ENCODE measurements around the gene THUMPD3. TPM values are rescaled to one million over a fixed set of nuclear protein-coding genes. Genes with fewer than 3 reads are reported as not detected.
A peak's percentile ranks its signal among the peaks of the same experiment; 100 is the strongest.

THUMPD3 gene
- 48.3 TPM for total RNA-seq
- long read RNA-seq, transcript THUMPD3-206 (10 exons, 2,877 nt): minor isoform, 6 of 38 reads
- long read RNA-seq, transcript THUMPD3-201 (10 exons, 3,961 nt): major isoform, 9 of 38 reads
- long read RNA-seq, partial matches to known transcripts: 1 of 38 reads
- long read RNA-seq, other reads (novel, unspliced or antisense): 20 of 38 reads

GRCh38 chr3:9362731-9363530 lies at the start of gene THUMPD3:
Gene THUMPD3, plus strand, starts transcription at chr3:9363054. Its CDS starts 2,015 bp downstream, at chr3:9365069.
- ATAC-seq: peak; percentile 99
- DNase-seq (ENCODE audit: missing footprints): peak; percentile 96
- intact Hi-C loops (cut with DNase I): loop anchor here (2.0 kb wide), 1 partner anchor 34 kb away; the partner anchor contains the start of gene SETD5

- intact Hi-C loops (cut with DNase I): no loop called here
- ATAC-seq (no peak), DNase-seq (ENCODE audit: missing footprints) (no peak)
Measured at GRCh38 chr3:9314796-9315195, 48.1 kb upstream of the THUMPD3 start.

- DNase-seq (ENCODE audit: missing footprints): peak; percentile 50
- peak; percentile 56 for ATAC-seq
- intact Hi-C loops (cut with DNase I): no loop called here
Measured at GRCh38 chr3:9316881-9317361, 45.9 kb upstream of the THUMPD3 start.

GRCh38 chr3:9322780-9323179 lies 40.1 kb upstream of the THUMPD3 start:
- ATAC-seq: no peak
- DNase-seq (ENCODE audit: missing footprints): no peak
- intact Hi-C loops (cut with DNase I): no loop called here

- intact Hi-C loops (cut with DNase I): no loop called here
- DNase-seq (ENCODE audit: missing footprints): no peak
- ATAC-seq: no peak
Measured at GRCh38 chr3:9324944-9325343, 37.9 kb upstream of the THUMPD3 start.

GRCh38 chr3:9327578-9327977 lies 35.3 kb upstream of the THUMPD3 start:
- ATAC-seq (no peak), DNase-seq (ENCODE audit: missing footprints) (no peak)
- intact Hi-C loops (cut with DNase I): no loop called here

GRCh38 chr3:9330166-9330703 lies 32.6 kb upstream of the THUMPD3 start:
- no peak for DNase-seq (ENCODE audit: missing footprints)
- intact Hi-C loops (cut with DNase I): no loop called here
- ATAC-seq: no peak

- no peak for ATAC-seq
- intact Hi-C loops (cut with DNase I): no loop called here
- DNase-seq (ENCODE audit: missing footprints): no peak
Measured at GRCh38 chr3:9331171-9331570, 31.7 kb upstream of the THUMPD3 start.

GRCh38 chr3:9332250-9333030 lies 30.4 kb upstream of the THUMPD3 start:
- DNase-seq (ENCODE audit: missing footprints) (no peak), ATAC-seq (no peak)
- intact Hi-C loops (cut with DNase I): no loop called here

- DNase-seq (ENCODE audit: missing footprints) (no peak), ATAC-seq (no peak)
- intact Hi-C loops (cut with DNase I): no loop called here
Measured at GRCh38 chr3:9339761-9340471, 22.9 kb upstream of the THUMPD3 start.

GRCh38 chr3:9340472-9340902 lies 22.4 kb upstream of the THUMPD3 start:
- intact Hi-C loops (cut with DNase I): no loop called here
- no peak for ATAC-seq
- DNase-seq (ENCODE audit: missing footprints): no peak

- ATAC-seq (no peak), DNase-seq (ENCODE audit: missing footprints) (no peak)
- intact Hi-C loops (cut with DNase I): no loop called here
Measured at GRCh38 chr3:9342696-9343095, 20.2 kb upstream of the THUMPD3 start.

- no peak for DNase-seq (ENCODE audit: missing footprints)
- ATAC-seq: no peak
- intact Hi-C loops (cut with DNase I): no loop called here
Measured at GRCh38 chr3:9343115-9343514, 19.7 kb upstream of the THUMPD3 start.

GRCh38 chr3:9345041-9345440 lies 17.8 kb upstream of the THUMPD3 start:
- DNase-seq (ENCODE audit: missing footprints) (no peak), ATAC-seq (no peak)
- intact Hi-C loops (cut with DNase I): no loop called here

- no peak for DNase-seq (ENCODE audit: missing footprints)
- intact Hi-C loops (cut with DNase I): no loop called here
- ATAC-seq: no peak
Measured at GRCh38 chr3:9346141-9346540, 16.7 kb upstream of the THUMPD3 start.

- no peak for ATAC-seq
- intact Hi-C loops (cut with DNase I): no loop called here
Measured at GRCh38 chr3:9347081-9347480, 15.8 kb upstream of the THUMPD3 start.

GRCh38 chr3:9347887-9348286 lies 15.0 kb upstream of the THUMPD3 start:
- no peak for DNase-seq (ENCODE audit: missing footprints)
- no peak for ATAC-seq
- intact Hi-C loops (cut with DNase I): no loop called here

More at GRCh38 chr3:9347081-9347480, 15.8 kb upstream of the THUMPD3 start:
- no peak for DNase-seq (ENCODE audit: missing footprints)

GRCh38 chr3:9349321-9350117 lies 13.3 kb upstream of the THUMPD3 start:
- intact Hi-C loops (cut with DNase I): loop anchor here (5.0 kb wide), 1 partner anchor 73 kb away; no protein-coding TSS in a partner anchor

More at GRCh38 chr3:9349321-9350117, 13.3 kb upstream of the THUMPD3 start:
- DNase-seq (ENCODE audit: missing footprints) (no peak), ATAC-seq (no peak)

Data from Right ventricle myocardium inferior (tissue), 1 donor.